Ishikawa (cell line): Measurements from ENCODE around the gene TBCC.

Experiments
- EP300 ChIP-seq: IDR thresholded peaks from 2 replicates; pipeline ENCODE4 v1.6.1; 2012; ENCODE audit warnings: borderline replicate concordance
- MAX ChIP-seq: IDR thresholded peaks from 2 replicates; pipeline ENCODE4 v1.6.1; 2012
- RAD21 ChIP-seq: IDR thresholded peaks from 2 replicates; pipeline ENCODE4 v1.6.1; 2012; ENCODE audit warnings: low read depth
- TAF1 ChIP-seq: IDR thresholded peaks from 2 replicates; pipeline ENCODE4 v1.6.1; 2012; ENCODE audit warnings: low read depth, mild to moderate bottlenecking
- TCF12 ChIP-seq: IDR thresholded peaks from 2 replicates; pipeline ENCODE4 v1.6.1; 2012; ENCODE audit warnings: low read depth
- TEAD4 ChIP-seq: IDR thresholded peaks from 2 replicates; pipeline ENCODE4 v1.6.1; 2012
- USF1 ChIP-seq: IDR thresholded peaks from 2 replicates; pipeline ENCODE4 v1.6.1; 2012

- TF ChIP-seq TAF1 (no peak; the same call in none of the 2 replicates), TCF12 (no peak), RAD21 (no peak), EP300 (peak; percentile 25; the same call in 1 of the 2 replicates), USF1 (no peak), MAX (no peak), TEAD4 (no peak)
Observed at GRCh38 chr6:42781796-42782688, 36.1 kb upstream of the TBCC start, which contains the start of gene BICRAL.
